Liver (tissue), 3 donors: ENCODE results near the gene MINK1.

Experiments
- CTCF ChIP-seq: fragments of 150-350 bp; IDR thresholded peaks from 2 replicates; pipeline ENCODE4 v1.5.1; 2017; ENCODE audit warnings: improper control_type of control experiment, low read depth, low read length; ENCODE audit not compliant: missing input control
- EGR1 ChIP-seq, 2 donors: IDR thresholded peaks; 2 replicates each; pipeline ENCODE4 v1.6.1; 2016 to 2018; ENCODE audit warnings: antibody characterized with exemption in 2 of 2, low read depth in 2 of 2
- FOXA1 ChIP-seq: IDR thresholded peaks from 2 replicates; pipeline ENCODE4 v1.6.1; 2016; ENCODE audit warnings: antibody characterized with exemption
- HNF4G ChIP-seq: IDR thresholded peaks from 2 replicates; pipeline ENCODE4 v1.6.1; 2016; ENCODE audit warnings: antibody characterized with exemption
- MAX ChIP-seq: IDR thresholded peaks from 2 replicates; pipeline ENCODE4 v1.6.1; 2016; ENCODE audit warnings: antibody characterized with exemption
- RAD21 ChIP-seq, 2 donors: IDR thresholded peaks; 2 replicates each; pipeline ENCODE4 v1.6.1; 2016; ENCODE audit warnings: antibody characterized with exemption in 2 of 2, mild to moderate bottlenecking in 2 of 2
- REST ChIP-seq: IDR thresholded peaks from 2 replicates; pipeline ENCODE4 v1.6.1; 2016; ENCODE audit warnings: antibody characterized with exemption, mild to moderate bottlenecking
- TAF1 ChIP-seq: conservative IDR thresholded peaks from 2 replicates; pipeline ENCODE4 v1.6.1; 2016; ENCODE audit warnings: antibody characterized with exemption, mild to moderate bottlenecking
- ZBTB33 ChIP-seq: IDR thresholded peaks from 2 replicates; pipeline ENCODE4 v1.6.1; 2016; ENCODE audit warnings: antibody characterized with exemption
- donor health status: healthy.
- donor health status: healthy.

GRCh38 chr17:4946312-4946976, 113.3 kb downstream of the MINK1 start:
- no peak for TF ChIP-seq CTCF
- no peak for TF ChIP-seq RAD21 (IDR thresholded peaks at IDR 0.05)
- no peak for TF ChIP-seq HNF4G
- no peak for TF ChIP-seq EGR1 (IDR thresholded peaks at IDR 0.05; ENCODE audit: low read depth in 2 of 2)
- TF ChIP-seq REST: no peak
- TF ChIP-seq MAX: no peak
- no peak for TF ChIP-seq FOXA1
- no peak for TF ChIP-seq TAF1
- TF ChIP-seq ZBTB33: no peak
